NCI-H1092 (cell line): ENCODE results near the gene VPS26B.
"Not testable (repeated sequence)": the region's sequence is repeated elsewhere in the genome, so short reads cannot be mapped to it uniquely, and the experiment has no call there.

ENCODE experiments used
- DNase-seq: peaks from one replicate; lab custom pipeline; 2025; lab: John Stamatoyannopoulos, UW

VPS26B gene

GRCh38 chr11:134231958-134232659 lies 7.6 kb downstream of the VPS26B start:
- DNase-seq = no peak

GRCh38 chr11:134233729-134234179 lies 9.3 kb downstream of the VPS26B start:
- DNase-seq = no peak

GRCh38 chr11:134235399-134235798 lies 10.9 kb downstream of the VPS26B start:
- DNase-seq = no peak

GRCh38 chr11:134236834-134237556 lies 12.5 kb downstream of the VPS26B start:
- no peak for DNase-seq

GRCh38 chr11:134237557-134237922 lies 13.1 kb downstream of the VPS26B start:
- no peak for DNase-seq

- no peak for DNase-seq
Observed at GRCh38 chr11:134238956-134239355, 14.5 kb downstream of the VPS26B start.

- DNase-seq = no peak
Observed at GRCh38 chr11:134240592-134240991, 16.1 kb downstream of the VPS26B start.

GRCh38 chr11:134242376-134242775 lies 17.9 kb downstream of the VPS26B start:
- DNase-seq = no peak

GRCh38 chr11:134243913-134244312 lies 19.4 kb downstream of the VPS26B start:
- DNase-seq = no peak

- DNase-seq = no peak
Observed at GRCh38 chr11:134244593-134244992, 20.1 kb downstream of the VPS26B start.

GRCh38 chr11:134245434-134245833 lies 21.0 kb downstream of the VPS26B start:
- DNase-seq = no peak

GRCh38 chr11:134246100-134246499 lies 21.6 kb downstream of the VPS26B start:
- DNase-seq = no peak

GRCh38 chr11:134246678-134247077 lies 22.2 kb downstream of the VPS26B start:
- no peak for DNase-seq

- DNase-seq = no peak
Observed at GRCh38 chr11:134248910-134249480, 24.5 kb downstream of the VPS26B start.

- no peak for DNase-seq
Observed at GRCh38 chr11:134250246-134250645, 25.8 kb downstream of the VPS26B start.

- no peak for DNase-seq
Observed at GRCh38 chr11:134250675-134251074, 26.2 kb downstream of the VPS26B start.

- DNase-seq = no peak
Observed at GRCh38 chr11:134252346-134253187, 28.1 kb downstream of the VPS26B start.

GRCh38 chr11:134253188-134253993 lies 28.9 kb downstream of the VPS26B start, which contains the start of the genes ACAD8 and THYN1:
Gene ACAD8, plus strand, starts transcription at chr11:134253568. Its CDS starts 33 bp downstream, at chr11:134253601.
Gene THYN1, minus strand, starts transcription at chr11:134253352. Its CDS starts 470 bp downstream, at chr11:134252882.
- peak; percentile 98 for DNase-seq

- DNase-seq = no peak
Observed at GRCh38 chr11:134254433-134255183, 30.1 kb downstream of the VPS26B start.

- not testable (repeated sequence) for DNase-seq
Observed at GRCh38 chr11:134255184-134255561, 30.7 kb downstream of the VPS26B start.
